Measurements from ENCODE around the gene TMED9.
A peak's percentile ranks its signal among the peaks of the same experiment; 100 is the strongest.

Gene TMED9

GRCh38 chr5:177588413-177588909 lies 3.5 kb upstream of the TMED9 start:
- no peak for DNase-seq

DNA sequence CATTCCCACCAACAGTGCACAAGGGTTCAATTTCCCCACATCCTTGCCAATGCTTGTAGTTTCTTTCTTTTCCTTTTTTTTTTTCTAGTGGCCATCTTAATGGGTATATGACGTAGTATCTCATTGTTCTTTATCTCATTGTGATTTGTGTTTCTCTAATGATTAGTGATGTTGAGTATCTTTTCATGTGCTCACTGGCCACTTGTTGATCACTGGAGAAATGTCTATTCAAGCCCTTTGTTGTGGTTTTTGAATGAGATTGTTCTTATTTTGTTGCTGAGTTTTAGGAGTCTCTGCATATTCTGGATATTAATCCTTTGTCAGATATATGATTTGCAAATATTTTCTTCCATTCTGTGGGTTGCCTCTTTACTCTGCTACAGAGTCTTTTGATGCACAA lies 1.6 kb upstream of the TMED9 start:
- no peak for DNase-seq

DNA sequence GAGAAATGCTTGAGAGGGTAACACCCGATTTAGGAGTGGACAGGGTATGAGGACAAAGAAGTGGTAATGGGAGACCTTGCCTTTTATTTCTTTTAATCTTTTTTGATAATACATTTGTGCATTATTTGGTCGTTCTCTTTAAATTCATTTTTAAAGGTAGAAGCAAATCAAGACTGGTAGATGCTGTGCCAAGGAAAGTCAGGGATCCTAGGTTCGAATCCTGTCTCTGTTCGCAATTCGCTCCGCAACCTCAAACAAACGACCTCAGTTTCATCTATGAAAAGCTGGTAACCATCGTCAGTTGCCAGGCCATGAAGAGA lies 353 bp upstream of the TMED9 start:
- no peak for DNase-seq

- no peak for DNase-seq
Measured at GRCh38 chr5:177592905-177593304, 902 bp downstream of the TMED9 start.

DNA sequence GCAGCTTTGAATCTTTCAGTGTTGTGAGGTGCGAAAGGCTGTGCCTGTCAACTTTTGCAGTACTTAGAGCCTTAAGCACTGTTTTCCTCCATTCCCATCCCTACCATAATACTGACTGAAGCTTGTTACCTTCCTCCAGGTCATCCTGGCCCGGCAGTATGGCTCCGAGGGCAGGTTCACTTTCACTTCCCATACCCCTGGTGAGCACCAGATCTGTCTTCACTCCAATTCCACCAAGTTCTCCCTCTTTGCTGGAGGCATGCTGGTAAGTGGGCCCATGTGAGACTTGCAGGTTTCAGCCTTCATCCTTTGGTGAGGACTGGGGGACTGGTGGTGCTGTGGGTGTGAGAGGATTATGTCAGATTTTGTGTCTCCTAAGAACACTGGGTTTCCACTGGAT lies 1.5 kb downstream of the TMED9 start:
- no peak for DNase-seq

DNA sequence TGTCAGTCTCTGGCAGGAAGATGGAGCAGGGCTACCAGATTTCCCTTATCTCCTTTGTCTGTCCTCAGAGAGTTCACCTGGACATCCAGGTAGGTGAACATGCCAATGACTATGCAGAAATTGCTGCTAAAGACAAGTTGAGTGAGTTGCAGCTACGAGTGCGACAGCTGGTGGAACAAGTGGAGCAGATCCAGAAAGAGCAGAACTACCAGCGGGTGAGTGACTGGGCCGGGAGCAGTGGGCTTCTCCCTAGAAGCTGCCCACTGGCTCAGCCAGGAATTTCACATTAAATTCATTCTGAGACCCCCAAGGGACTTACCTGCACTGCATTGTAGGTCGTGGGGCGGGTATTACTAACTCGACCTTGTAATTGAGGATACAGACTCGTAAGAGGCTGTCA lies 2.1 kb downstream of the TMED9 start:
- no peak for DNase-seq

DNA sequence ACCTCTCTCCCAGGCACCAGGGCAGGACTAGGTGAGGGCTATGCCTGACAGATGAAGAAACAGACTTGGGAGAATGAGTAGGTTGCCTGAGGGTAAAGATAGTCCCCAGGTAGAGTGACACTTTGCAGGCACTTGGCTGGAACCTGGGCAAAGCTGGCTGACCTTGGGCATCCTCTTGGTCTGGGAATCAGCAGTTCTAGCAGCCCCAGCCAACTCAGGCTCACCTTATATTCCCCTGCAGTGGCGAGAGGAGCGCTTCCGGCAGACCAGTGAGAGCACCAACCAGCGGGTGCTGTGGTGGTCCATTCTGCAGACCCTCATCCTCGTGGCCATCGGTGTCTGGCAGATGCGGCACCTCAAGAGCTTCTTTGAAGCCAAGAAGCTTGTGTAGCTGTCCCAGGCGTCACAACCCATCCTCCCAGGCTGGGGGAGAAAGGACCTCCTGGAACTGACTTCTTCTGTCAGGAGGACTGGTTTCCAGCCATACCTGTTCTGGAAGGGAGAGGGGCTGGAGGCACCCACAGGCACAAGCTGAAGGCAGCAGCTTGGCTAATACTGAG lies 3.1 kb downstream of the TMED9 start:
- no peak for DNase-seq

- DNase-seq: no peak
Measured at GRCh38 chr5:177595991-177596774, 4.2 kb downstream of the TMED9 start.

DNA sequence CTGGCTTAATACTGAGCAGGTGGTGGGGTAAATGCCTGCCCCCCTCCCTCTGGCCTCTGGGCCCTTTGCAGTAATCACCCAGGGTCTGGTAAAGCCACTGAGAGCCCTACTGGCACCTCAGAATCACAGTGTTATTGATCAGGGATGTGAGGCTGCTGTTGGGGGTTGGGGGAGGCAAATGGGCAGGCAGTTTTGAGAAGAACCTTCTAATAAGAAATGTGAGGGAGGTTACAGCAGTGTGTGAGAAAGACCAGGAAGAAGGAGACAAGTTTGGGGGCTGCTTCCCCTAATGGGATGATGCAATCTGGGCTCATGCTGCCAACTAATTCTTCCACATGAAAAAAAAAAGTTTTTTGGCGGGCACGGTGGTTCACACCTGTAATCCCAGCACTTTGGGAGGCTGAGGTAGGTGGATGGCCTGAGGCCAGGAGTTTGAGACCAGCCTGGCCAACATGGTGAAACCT lies 4.8 kb downstream of the TMED9 start:
- no peak for DNase-seq

- no peak for DNase-seq
Measured at GRCh38 chr5:177598477-177598876, 6.5 kb downstream of the TMED9 start.

DNA sequence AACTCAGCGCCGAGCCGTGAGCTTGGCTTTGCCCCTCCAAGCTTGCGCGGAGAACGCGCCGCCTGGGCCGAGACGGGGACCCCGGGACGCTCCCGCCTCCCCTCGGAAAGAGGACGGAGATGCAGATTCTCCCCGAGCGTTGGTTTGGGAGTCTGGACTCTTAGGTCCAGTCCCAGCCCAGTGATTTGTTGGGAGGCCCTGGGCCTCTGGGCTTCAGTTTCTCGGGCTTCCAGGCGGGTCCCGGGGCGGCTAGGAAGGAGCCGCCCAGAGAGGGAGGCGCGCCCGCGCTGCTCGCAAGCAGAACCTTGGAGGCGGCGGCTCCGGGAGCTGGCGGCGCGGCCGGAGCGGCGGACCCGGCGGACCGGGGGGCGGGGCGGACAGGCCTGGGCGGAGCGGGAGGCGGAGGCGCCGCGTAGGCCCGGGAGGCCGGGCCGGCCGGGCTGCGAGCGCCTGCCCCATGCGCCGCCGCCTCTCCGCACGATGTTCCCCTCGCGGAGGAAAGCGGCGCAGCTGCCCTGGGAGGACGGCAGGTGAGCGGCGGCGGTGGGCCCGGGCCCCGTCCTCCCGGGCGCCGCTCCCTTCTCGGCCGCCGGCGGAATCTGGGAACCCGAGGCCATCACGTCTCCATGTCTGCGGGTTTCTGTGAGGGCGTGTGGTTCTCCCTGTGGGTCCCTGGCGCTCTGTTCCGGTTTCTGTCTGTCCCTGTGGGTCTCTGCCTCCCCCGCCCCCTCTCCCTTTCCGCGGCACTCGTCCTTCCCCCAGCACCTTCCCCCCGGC lies 7.9 kb downstream of the TMED9 start, which contains the start of gene B4GALT7:
TSS of gene B4GALT7 (plus strand) at position 402 of the 777 bp plus-strand sequence. CDS start at position 481, 79 bp downstream.
- peak; percentile 78 for DNase-seq

- DNase-seq: no peak
Measured at GRCh38 chr5:177600508-177601018, 8.6 kb downstream of the TMED9 start.

GRCh38 chr5:177601126-177601525 lies 9.1 kb downstream of the TMED9 start:
- DNase-seq: no peak

DNA sequence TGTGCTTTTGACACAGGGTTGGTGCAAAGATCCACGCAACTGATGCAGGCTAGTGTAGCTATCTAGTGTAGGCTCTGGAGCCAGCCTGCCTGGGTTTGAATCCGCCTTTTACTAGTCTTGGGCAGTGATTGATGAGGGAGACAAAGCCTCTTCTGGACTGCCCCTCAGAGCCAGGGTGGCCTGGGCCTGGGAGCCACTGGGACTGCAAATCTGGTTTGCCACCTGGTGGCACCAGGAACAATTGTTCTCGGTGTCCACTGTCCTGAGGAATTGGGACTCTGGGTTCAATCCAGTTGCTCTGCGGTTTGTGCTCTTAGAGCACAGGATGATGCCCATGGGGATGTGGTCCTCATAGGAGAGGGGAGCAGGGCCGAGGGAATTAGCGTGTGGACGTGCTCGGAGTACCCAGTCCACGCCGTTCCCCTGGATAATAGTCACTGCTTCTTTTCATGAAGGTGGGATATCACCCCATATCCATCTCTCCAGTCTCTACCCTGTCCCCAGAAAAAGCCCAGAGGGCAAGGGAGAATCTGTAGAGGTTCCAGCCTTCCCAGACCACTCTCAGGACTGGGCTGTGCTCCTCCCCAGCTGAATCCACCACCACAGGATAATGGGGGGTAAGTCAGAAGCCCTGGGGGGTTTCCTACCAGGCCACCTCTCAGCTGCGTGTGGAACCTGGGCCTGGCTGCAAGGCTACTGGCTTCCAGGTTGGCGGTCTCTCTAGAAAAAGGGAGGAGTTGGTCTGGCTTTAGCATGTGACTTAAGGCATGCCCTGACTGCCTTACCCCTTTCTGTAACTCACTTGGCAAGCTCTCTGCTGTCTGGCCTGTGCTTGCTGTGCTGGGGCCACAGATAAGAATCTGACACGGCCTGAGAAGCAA lies 9.8 kb downstream of the TMED9 start:
- DNase-seq: no peak

GRCh38 chr5:177602458-177602830 lies 10.4 kb downstream of the TMED9 start:
- no peak for DNase-seq

- no peak for DNase-seq
Measured at GRCh38 chr5:177603631-177604030, 11.6 kb downstream of the TMED9 start.

DNA sequence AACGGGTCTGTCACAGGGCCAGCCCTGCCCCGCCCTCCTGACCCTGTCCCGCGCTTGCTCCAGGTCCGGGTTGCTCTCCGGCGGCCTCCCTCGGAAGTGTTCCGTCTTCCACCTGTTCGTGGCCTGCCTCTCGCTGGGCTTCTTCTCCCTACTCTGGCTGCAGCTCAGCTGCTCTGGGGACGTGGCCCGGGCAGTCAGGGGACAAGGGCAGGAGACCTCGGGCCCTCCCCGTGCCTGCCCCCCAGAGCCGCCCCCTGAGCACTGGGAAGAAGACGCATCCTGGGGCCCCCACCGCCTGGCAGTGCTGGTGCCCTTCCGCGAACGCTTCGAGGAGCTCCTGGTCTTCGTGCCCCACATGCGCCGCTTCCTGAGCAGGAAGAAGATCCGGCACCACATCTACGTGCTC lies 12.1 kb downstream of the TMED9 start:
- no peak for DNase-seq

DNA sequence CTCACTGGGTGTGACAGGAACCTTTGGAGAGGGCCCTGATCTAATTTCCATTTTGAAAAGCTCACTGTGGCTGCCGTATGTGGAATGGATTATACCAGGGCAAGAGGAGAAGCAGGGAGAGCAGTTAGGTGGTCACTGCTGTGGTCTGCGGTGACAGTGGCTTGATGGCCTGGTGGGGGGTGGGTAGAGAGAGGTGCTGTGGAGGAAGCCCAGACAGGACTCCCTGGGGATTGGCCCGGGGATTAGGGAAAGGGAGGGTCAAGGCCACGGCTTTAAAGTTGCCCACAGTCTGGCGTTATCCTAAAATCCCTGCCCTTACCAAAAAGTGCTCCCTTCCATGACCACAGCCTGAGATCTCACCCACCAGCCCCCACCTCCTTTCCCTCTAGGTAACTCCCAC lies 12.7 kb downstream of the TMED9 start:
- DNase-seq: no peak

DNA sequence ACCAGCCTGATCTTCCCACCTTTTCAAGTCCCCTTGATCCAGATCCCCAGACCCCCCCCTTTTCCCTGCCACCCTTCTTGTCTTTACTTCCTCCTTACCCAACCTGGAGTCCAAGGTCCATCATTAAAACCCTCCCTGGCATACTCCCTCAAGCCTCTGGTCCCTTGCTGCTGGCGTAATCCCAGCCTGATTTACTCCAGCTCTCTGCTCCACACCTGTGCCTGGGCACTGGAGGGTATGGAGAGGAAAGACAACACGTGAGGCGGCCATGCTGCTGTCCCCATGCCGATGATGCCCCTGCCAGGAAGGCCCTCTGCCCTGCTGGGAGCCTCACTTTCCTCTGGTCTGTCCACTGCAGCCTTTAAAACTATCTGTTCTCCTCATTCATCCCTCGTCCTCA lies 13.1 kb downstream of the TMED9 start:
- DNase-seq: no peak

DNA sequence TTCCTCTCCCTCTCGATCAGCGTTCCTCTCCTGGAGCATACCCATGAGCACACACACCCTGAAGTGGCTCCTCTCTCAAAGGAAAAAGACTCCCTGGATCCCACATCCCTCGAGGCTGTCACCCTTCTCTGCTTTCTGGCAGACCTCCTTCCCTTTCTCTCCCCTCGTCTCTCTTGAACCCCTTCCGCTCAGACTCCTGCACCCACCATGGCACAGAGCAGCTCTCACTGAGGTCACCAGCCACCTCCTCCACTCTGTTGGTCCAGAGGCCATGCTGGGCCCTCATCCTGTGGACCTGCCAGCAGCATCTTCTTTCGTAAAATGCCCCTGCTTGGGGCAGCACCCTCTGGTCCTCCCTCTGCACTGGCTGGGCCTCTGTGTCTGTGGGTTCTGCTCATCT lies 13.7 kb downstream of the TMED9 start:
- DNase-seq: no peak

GRCh38 chr5:177606071-177607051 lies 14.4 kb downstream of the TMED9 start:
- no peak for DNase-seq
